Measurements from ENCODE around the gene KRT72. TPM values are rescaled to one million over a fixed set of nuclear protein-coding genes. Genes with fewer than 3 reads are reported as not detected.

KRT72 gene
- total and polyA plus RNA-seq, 4 donors = 0.14 to 0.17 (median 0.14) TPM; not detected in 1

GRCh38 chr12:52591521-52591920 lies 9.7 kb downstream of the KRT72 start:
- Histone ChIP-seq H3K9ac (ENCODE audit: insufficient read depth in 1 of 2, low read length in 2 of 2) (no peak overlapping the region), H3K4me3 (no peak overlapping the region), H3K9me3 (ENCODE audit: control insufficient read depth in 4 of 4, insufficient read depth in 3 of 4, low read length in 3 of 4) (no peaks in the 10 kb centered on the region), H3K27me3 (ENCODE audit: control insufficient read depth in 3 of 3, insufficient read depth in 3 of 3, low read length in 2 of 3) (peaks cover 2 to 7% (median 3%) of the 10 kb centered on the region in 3 donors), H3K36me3 (ENCODE audit: control insufficient read depth in 4 of 4, insufficient read depth in 4 of 4, low read length in 4 of 4) (no peaks in the 10 kb centered on the region), H3K27ac (ENCODE audit: low read depth in 1 of 2, low read length in 1 of 2) (no peak overlapping the region), H3K4me1 (ENCODE audit: control insufficient read depth in 5 of 5, insufficient read depth in 5 of 5, low read length in 5 of 5) (no peaks in the 10 kb centered on the region)
- 92% methylated on average over 11 of the region's 11 CpGs for WGBS, 2 donors
- DNase-seq (no peak), ATAC-seq (ENCODE audit: insufficient read depth, low FRiP score) (no peak)
- no peak for TF ChIP-seq CTCF (IDR thresholded peaks at IDR 0.05; ENCODE audit: control extremely low read depth, extremely low read depth)

- Histone ChIP-seq H3K4me1 (ENCODE audit: control insufficient read depth in 5 of 5, insufficient read depth in 5 of 5, low read length in 5 of 5) (no peaks in the 10 kb centered on the region), H3K9me3 (ENCODE audit: control insufficient read depth in 4 of 4, insufficient read depth in 3 of 4, low read length in 3 of 4) (peaks cover 0 to 1% (median 0%) of the 10 kb centered on the region in 4 donors), H3K27ac (ENCODE audit: low read depth in 1 of 2, low read length in 1 of 2) (no peak overlapping the region), H3K9ac (ENCODE audit: insufficient read depth in 1 of 2, low read length in 2 of 2) (no peak overlapping the region), H3K36me3 (ENCODE audit: control insufficient read depth in 4 of 4, insufficient read depth in 4 of 4, low read length in 4 of 4) (no peaks in the 10 kb centered on the region), H3K4me3 (no peak overlapping the region), H3K27me3 (ENCODE audit: control insufficient read depth in 3 of 3, insufficient read depth in 3 of 3, low read length in 2 of 3) (peaks cover 2 to 9% (median 3%) of the 10 kb centered on the region in 3 donors)
- WGBS, 2 donors = 89 to 92% methylated on average over 6 of the region's 6 CpGs
- DNase-seq (no peak), ATAC-seq (ENCODE audit: insufficient read depth, low FRiP score) (no peak)
- TF ChIP-seq CTCF (IDR thresholded peaks at IDR 0.05; ENCODE audit: control extremely low read depth, extremely low read depth) = no peak
Observed at GRCh38 chr12:52590021-52590420, 11.2 kb downstream of the KRT72 start.

GRCh38 chr12:52587563-52587962 lies 13.7 kb downstream of the KRT72 start:
- H3K9ac ChIP-seq (ENCODE audit: insufficient read depth in 1 of 2, low read length in 2 of 2) = no peak overlapping the region
- ATAC-seq (ENCODE audit: insufficient read depth, low FRiP score) (no peak), DNase-seq (no peak)
- no peak overlapping the region for H3K4me3 ChIP-seq
- no peaks in the 10 kb centered on the region for H3K36me3 ChIP-seq (ENCODE audit: control insufficient read depth in 4 of 4, insufficient read depth in 4 of 4, low read length in 4 of 4)
- no peak for TF ChIP-seq CTCF (IDR thresholded peaks at IDR 0.05; ENCODE audit: control extremely low read depth, extremely low read depth)
- H3K4me1 ChIP-seq (ENCODE audit: control insufficient read depth in 5 of 5, insufficient read depth in 5 of 5, low read length in 5 of 5) = no peaks in the 10 kb centered on the region
- peaks cover 2 to 9% (median 3%) of the 10 kb centered on the region in 3 donors for H3K27me3 ChIP-seq (ENCODE audit: control insufficient read depth in 3 of 3, insufficient read depth in 3 of 3, low read length in 2 of 3)
- peaks cover 0 to 1% (median 0%) of the 10 kb centered on the region in 4 donors for H3K9me3 ChIP-seq (ENCODE audit: control insufficient read depth in 4 of 4, insufficient read depth in 3 of 4, low read length in 3 of 4)
- WGBS, 2 donors = 79 to 85% methylated on average over 17 of the region's 17 CpGs
- H3K27ac ChIP-seq (ENCODE audit: low read depth in 1 of 2, low read length in 1 of 2) = no peak overlapping the region

GRCh38 chr12:52585946-52586345 lies 15.3 kb downstream of the KRT72 start:
- Histone ChIP-seq H3K27me3 (ENCODE audit: control insufficient read depth in 3 of 3, insufficient read depth in 3 of 3, low read length in 2 of 3) (peaks cover 0 to 9% (median 3%) of the 10 kb centered on the region in 3 donors), H3K4me1 (ENCODE audit: control insufficient read depth in 5 of 5, insufficient read depth in 5 of 5, low read length in 5 of 5) (no peaks in the 10 kb centered on the region), H3K9ac (ENCODE audit: insufficient read depth in 1 of 2, low read length in 2 of 2) (no peak overlapping the region), H3K27ac (ENCODE audit: low read depth in 1 of 2, low read length in 1 of 2) (no peak overlapping the region), H3K9me3 (ENCODE audit: control insufficient read depth in 4 of 4, insufficient read depth in 3 of 4, low read length in 3 of 4) (peaks cover 0 to 1% (median 0%) of the 10 kb centered on the region in 4 donors), H3K4me3 (no peak overlapping the region), H3K36me3 (ENCODE audit: control insufficient read depth in 4 of 4, insufficient read depth in 4 of 4, low read length in 4 of 4) (no peaks in the 10 kb centered on the region)
- no peak for DNase-seq
- WGBS, 2 donors = 68 to 75% methylated on average over 9 of the region's 9 CpGs
- no peak for TF ChIP-seq CTCF (IDR thresholded peaks at IDR 0.05; ENCODE audit: control extremely low read depth, extremely low read depth)
- ATAC-seq (ENCODE audit: insufficient read depth, low FRiP score) = no peak

All from lung (tissue), 12 donors.